GM18867 (cell line): ENCODE measurements around the gene CRYAA.
"Not testable (repeated sequence)": the region's sequence is repeated elsewhere in the genome, so short reads cannot be mapped to it uniquely, and the experiment has no call there.

Source experiments
- ATAC-seq: cut with Tn5 transposase; IDR thresholded peaks from one replicate; pipeline ENCODE4 v1.9.1; 2021; ENCODE audit warnings: mild to moderate bottlenecking, moderate library complexity; ENCODE audit not compliant: unreplicated experiment

The CRYAA gene

GRCh38 chr21:43168708-43169107, at the start of gene CRYAA:
CRYAA (plus strand) TSS chr21:43169008; CDS start chr21:43169100, 92 bp downstream.
- ATAC-seq = not testable (repeated sequence)

GRCh38 chr21:43130094-43130493, 38.7 kb upstream of the CRYAA start:
- not testable (repeated sequence) for ATAC-seq

- ATAC-seq = not testable (repeated sequence)
Measured at GRCh38 chr21:43134520-43134919, 34.3 kb upstream of the CRYAA start.

- not testable (repeated sequence) for ATAC-seq
Measured at GRCh38 chr21:43138944-43139343, 29.9 kb upstream of the CRYAA start.

- not testable (repeated sequence) for ATAC-seq
Measured at GRCh38 chr21:43141407-43141806, 27.4 kb upstream of the CRYAA start.

GRCh38 chr21:43146637-43147036, 22.2 kb upstream of the CRYAA start:
- not testable (repeated sequence) for ATAC-seq

GRCh38 chr21:43147999-43148398, 20.8 kb upstream of the CRYAA start:
- ATAC-seq = not testable (repeated sequence)

- not testable (repeated sequence) for ATAC-seq
Measured at GRCh38 chr21:43149344-43149743, 19.5 kb upstream of the CRYAA start.

GRCh38 chr21:43153601-43154000, 15.2 kb upstream of the CRYAA start:
- not testable (repeated sequence) for ATAC-seq

- ATAC-seq = not testable (repeated sequence)
Measured at GRCh38 chr21:43159279-43160175, 9.3 kb upstream of the CRYAA start.

- ATAC-seq = peak; percentile 49
Measured at GRCh38 chr21:43161826-43162707, 6.7 kb upstream of the CRYAA start.

- not testable (repeated sequence) for ATAC-seq
Measured at GRCh38 chr21:43162708-43163205, 6.1 kb upstream of the CRYAA start.

GRCh38 chr21:43164823-43165222, 4.0 kb upstream of the CRYAA start:
- ATAC-seq = not testable (repeated sequence)

- ATAC-seq = not testable (repeated sequence)
Measured at GRCh38 chr21:43165734-43166133, 3.1 kb upstream of the CRYAA start.

- not testable (repeated sequence) for ATAC-seq
Measured at GRCh38 chr21:43169230-43169886, 550 bp downstream of the CRYAA start.

- not testable (repeated sequence) for ATAC-seq
Measured at GRCh38 chr21:43169891-43170290, 1.1 kb downstream of the CRYAA start.

- ATAC-seq = not testable (repeated sequence)
Measured at GRCh38 chr21:43172812-43173211, 4.0 kb downstream of the CRYAA start.

- ATAC-seq = not testable (repeated sequence)
Measured at GRCh38 chr21:43173438-43173837, 4.6 kb downstream of the CRYAA start.

- ATAC-seq = not testable (repeated sequence)
Measured at GRCh38 chr21:43173930-43174329, 5.1 kb downstream of the CRYAA start.

- not testable (repeated sequence) for ATAC-seq
Measured at GRCh38 chr21:43174998-43175397, 6.2 kb downstream of the CRYAA start.
